Liver (tissue), 9 donors: ENCODE measurements around the gene IRS1. TPM values are rescaled to one million over a fixed set of nuclear protein-coding genes. Genes with fewer than 3 reads are reported as not detected.

Experiments
- DNase-seq: peaks from one replicate; pipeline ENCODE4 v3.0.0-alpha.2; 2017; ENCODE audit warnings: low spot score
- H3K27ac ChIP-seq, 2 donors: one replicate each; pipeline ENCODE4 v1.7.0; 2013; ENCODE audit warnings: inconsistent platforms in 2 of 2, low read length in 2 of 2, control low read depth in 1 of 2, low read depth in 1 of 2, mild to moderate bottlenecking in 1 of 2
- H3K27me3 ChIP-seq, 4 donors: one replicate each; pipeline versions ENCODE4 v1.6.1 to v1.7.0; 2013; ENCODE audit warnings: low read length in 3 of 4, inconsistent platforms in 1 of 4, mild to moderate bottlenecking in 1 of 4, moderate library complexity in 1 of 4; ENCODE audit not compliant: control insufficient read depth in 4 of 4, insufficient read depth in 4 of 4
- H3K36me3 ChIP-seq, 4 donors: one replicate each; pipeline versions ENCODE4 v1.6.1 to v1.7.0; 2013; ENCODE audit warnings: low read length in 3 of 4, mild to moderate bottlenecking in 3 of 4, low read depth in 1 of 4, moderate library complexity in 1 of 4; ENCODE audit not compliant: control insufficient read depth in 4 of 4, insufficient read depth in 3 of 4
- H3K4me1 ChIP-seq, 4 donors: one replicate each; pipeline versions ENCODE4 v1.6.1 to v1.7.0; 2013; ENCODE audit warnings: low read length in 3 of 4, mild to moderate bottlenecking in 3 of 4, moderate library complexity in 1 of 4; ENCODE audit not compliant: control insufficient read depth in 4 of 4, insufficient read depth in 4 of 4
- H3K4me3 ChIP-seq, 3 donors: one replicate each; pipeline versions ENCODE4 v1.6.1 to v1.7.0; 2013; ENCODE audit warnings: low read length in 3 of 3, control low read depth in 1 of 3, low read depth in 1 of 3, mild to moderate bottlenecking in 1 of 3
- H3K9ac ChIP-seq, 2 donors: one replicate each; pipeline ENCODE4 v1.7.0; 2013; ENCODE audit warnings: low read length in 2 of 2, mild to moderate bottlenecking in 2 of 2, moderate library complexity in 2 of 2, control low read depth in 1 of 2, low read depth in 1 of 2
- H3K9me3 ChIP-seq, 4 donors: one replicate each; pipeline versions ENCODE4 v1.6.1 to v1.7.0; 2013; ENCODE audit warnings: low read length in 3 of 4; ENCODE audit not compliant: control insufficient read depth in 4 of 4
- ATF3 ChIP-seq: IDR thresholded peaks from 2 replicates; pipeline ENCODE4 v1.6.1; 2016; ENCODE audit warnings: antibody characterized with exemption
- CTCF ChIP-seq: fragments of 150-350 bp; IDR thresholded peaks from 2 replicates; pipeline ENCODE4 v1.5.1; 2017; ENCODE audit warnings: improper control_type of control experiment, low read depth, low read length; ENCODE audit not compliant: missing input control
- EGR1 ChIP-seq, 2 donors: IDR thresholded peaks; 2 replicates each; pipeline ENCODE4 v1.6.1; 2016 to 2018; ENCODE audit warnings: antibody characterized with exemption in 2 of 2, low read depth in 2 of 2
- FOXA1 ChIP-seq: IDR thresholded peaks from 2 replicates; pipeline ENCODE4 v1.6.1; 2016; ENCODE audit warnings: antibody characterized with exemption
- FOXA2 ChIP-seq: IDR thresholded peaks from 2 replicates; pipeline ENCODE4 v1.6.1; 2016; ENCODE audit warnings: antibody characterized with exemption
- GABPA ChIP-seq, 2 donors: IDR thresholded peaks in 1 of 2; conservative IDR thresholded peaks in 1 of 2; 2 replicates each; pipeline ENCODE4 v1.6.1; 2016; ENCODE audit warnings: antibody characterized with exemption in 2 of 2, mild to moderate bottlenecking in 1 of 2, moderate library complexity in 1 of 2
- HNF4A ChIP-seq, 2 donors: conservative IDR thresholded peaks; 2 replicates each; pipeline ENCODE4 v1.6.1; 2016; ENCODE audit warnings: antibody characterized with exemption in 2 of 2, mild to moderate bottlenecking in 2 of 2
- HNF4G ChIP-seq: IDR thresholded peaks from 2 replicates; pipeline ENCODE4 v1.6.1; 2016; ENCODE audit warnings: antibody characterized with exemption
- JUND ChIP-seq, 2 donors: IDR thresholded peaks; 2 replicates each; pipeline ENCODE4 v1.6.1; 2016; ENCODE audit warnings: antibody characterized with exemption in 2 of 2
- NR2F2 ChIP-seq: IDR thresholded peaks from 2 replicates; pipeline ENCODE4 v1.6.1; 2016; ENCODE audit warnings: antibody characterized with exemption
- RAD21 ChIP-seq, 2 donors: IDR thresholded peaks; 2 replicates each; pipeline ENCODE4 v1.6.1; 2016; ENCODE audit warnings: antibody characterized with exemption in 2 of 2, mild to moderate bottlenecking in 2 of 2
- RXRA ChIP-seq, 2 donors: IDR thresholded peaks; 2 replicates each; pipeline ENCODE4 v1.6.1; 2017 to 2018; ENCODE audit warnings: antibody characterized with exemption in 2 of 2, mild to moderate bottlenecking in 1 of 2
- SP1 ChIP-seq: IDR thresholded peaks from 2 replicates; pipeline ENCODE4 v1.6.1; 2018; ENCODE audit warnings: antibody characterized with exemption, mild to moderate bottlenecking
- TAF1 ChIP-seq: conservative IDR thresholded peaks from 2 replicates; pipeline ENCODE4 v1.6.1; 2016; ENCODE audit warnings: antibody characterized with exemption, mild to moderate bottlenecking
- YY1 ChIP-seq: IDR thresholded peaks from 2 replicates; pipeline ENCODE4 v1.6.1; 2016; ENCODE audit warnings: antibody characterized with exemption, mild to moderate bottlenecking
- whole genome bisulfite sequencing: extraction: QIAGEN DNeasy Blood & Tissue Kit; methylation state at CpG from one replicate; pipeline ENCODE4 v1.1.7; 2013; 5-methylcytosine and 5-hydroxymethylcytosine counted together
- polyA plus RNA-seq, 2 donors: library from polyadenylated mRNA; stranded (reverse) in 1 of 2; unstranded in 1 of 2; fragments of 200-250 nt in 1 of 2; fragments of >200 nt in 1 of 2; fragmentation: Nextera tagmentation in 1 of 2; extraction: Ambion mirVana in 1 of 2; gene quantifications; one replicate each; pipeline versions ENCODE4 v1.2.1 to v1.2.3, GENCODE V29; 2013 to 2015
- total RNA-seq, 2 donors: library from RNA; depleted of rRNA; stranded (reverse); fragments of >200 nt; gene quantifications; one replicate each; pipeline ENCODE4 v1.2.3, GENCODE V29; 2014
- TF ChIP-seq, protein P1 (sequence below): IDR thresholded peaks from 2 replicates; pipeline ENCODE4 v1.6.1; 2016; ENCODE audit warnings: antibody characterized with exemption
- TF ChIP-seq, protein P2 (sequence below): IDR thresholded peaks from 2 replicates; pipeline ENCODE4 v1.6.1; 2016; ENCODE audit warnings: antibody characterized with exemption
- TF ChIP-seq, protein P3 (sequence below): IDR thresholded peaks from 2 replicates; pipeline ENCODE4 v1.6.1; 2016; ENCODE audit warnings: antibody characterized with exemption, mild to moderate bottlenecking
- donor health status: healthy.
- donor health status: healthy.
- donor health status: healthy.
- donor health status: healthy.
- donor health status: healthy.

The IRS1 gene
- total and polyA plus RNA-seq, 4 donors = 7.4 to 11.6 (median 8.6) TPM

- TF ChIP-seq, protein P1, sequence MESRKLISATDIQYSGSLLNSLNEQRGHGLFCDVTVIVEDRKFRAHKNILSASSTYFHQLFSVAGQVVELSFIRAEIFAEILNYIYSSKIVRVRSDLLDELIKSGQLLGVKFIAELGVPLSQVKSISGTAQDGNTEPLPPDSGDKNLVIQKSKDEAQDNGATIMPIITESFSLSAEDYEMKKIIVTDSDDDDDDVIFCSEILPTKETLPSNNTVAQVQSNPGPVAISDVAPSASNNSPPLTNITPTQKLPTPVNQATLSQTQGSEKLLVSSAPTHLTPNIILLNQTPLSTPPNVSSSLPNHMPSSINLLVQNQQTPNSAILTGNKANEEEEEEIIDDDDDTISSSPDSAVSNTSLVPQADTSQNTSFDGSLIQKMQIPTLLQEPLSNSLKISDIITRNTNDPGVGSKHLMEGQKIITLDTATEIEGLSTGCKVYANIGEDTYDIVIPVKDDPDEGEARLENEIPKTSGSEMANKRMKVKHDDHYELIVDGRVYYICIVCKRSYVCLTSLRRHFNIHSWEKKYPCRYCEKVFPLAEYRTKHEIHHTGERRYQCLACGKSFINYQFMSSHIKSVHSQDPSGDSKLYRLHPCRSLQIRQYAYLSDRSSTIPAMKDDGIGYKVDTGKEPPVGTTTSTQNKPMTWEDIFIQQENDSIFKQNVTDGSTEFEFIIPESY = no peak
- no peak for TF ChIP-seq HNF4G
- no peak for TF ChIP-seq ATF3
- no peak for TF ChIP-seq YY1
- TF ChIP-seq JUND (IDR thresholded peaks at IDR 0.05) = no peak
- no peak for TF ChIP-seq NR2F2
- TF ChIP-seq EGR1 (IDR thresholded peaks at IDR 0.05; ENCODE audit: low read depth in 2 of 2) = no peak
- TF ChIP-seq TAF1 = no peak
- TF ChIP-seq, protein P2, sequence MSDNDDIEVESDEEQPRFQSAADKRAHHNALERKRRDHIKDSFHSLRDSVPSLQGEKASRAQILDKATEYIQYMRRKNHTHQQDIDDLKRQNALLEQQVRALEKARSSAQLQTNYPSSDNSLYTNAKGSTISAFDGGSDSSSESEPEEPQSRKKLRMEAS = no peak
- TF ChIP-seq SP1 = no peak
- TF ChIP-seq RAD21 (IDR thresholded peaks at IDR 0.05) = no peak
Measured at GRCh38 chr2:226773291-226773690, 26.3 kb downstream of the IRS1 start (continued).

DNA sequence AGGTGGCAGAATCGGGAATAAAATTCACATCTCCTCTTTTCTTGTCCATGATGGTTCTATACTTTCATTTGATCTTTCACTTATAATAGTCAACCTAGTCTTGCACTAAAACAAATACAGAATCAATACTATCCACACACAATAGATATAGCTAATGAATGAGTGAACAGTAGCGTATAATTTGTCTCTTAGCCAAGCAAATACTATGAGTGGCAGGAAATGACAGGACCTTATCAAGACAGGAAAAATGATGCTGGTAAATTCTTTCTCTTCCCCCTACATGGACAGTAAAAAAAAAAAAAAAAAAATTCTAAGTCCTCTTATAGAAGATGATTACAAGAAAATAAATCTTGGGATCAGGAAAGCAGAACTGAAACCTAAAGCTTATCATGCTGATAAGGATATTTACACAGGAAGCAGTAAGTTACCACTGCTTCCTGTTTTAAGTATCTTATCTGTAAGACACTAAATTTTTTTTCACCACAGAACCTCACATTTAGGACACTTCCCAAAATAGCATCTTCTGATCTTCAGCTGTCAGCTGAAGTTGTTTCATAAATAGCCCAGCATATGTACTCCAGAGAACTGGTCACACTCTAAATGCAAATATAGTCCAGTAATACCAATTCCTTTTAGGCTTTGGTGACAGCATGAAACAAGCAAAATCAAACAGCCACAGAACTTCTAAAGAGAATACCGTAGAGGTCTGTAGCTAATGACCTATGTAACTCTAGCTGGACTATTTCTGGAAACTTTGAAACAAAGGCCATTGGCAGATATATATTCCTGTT, 27.0 kb downstream of the IRS1 start:
- H3K9ac ChIP-seq = peak overlapping the region in 1 of 2 donors; percentile 47
- H3K27ac ChIP-seq = peak overlapping the region; percentile 59 to 74

More for the DNA sequence above, 27.0 kb downstream of the IRS1 start:
- Histone ChIP-seq H3K4me1 (peaks cover 3 to 37% (median 25%) of the 10 kb centered on the region in 4 donors), H3K9me3 (no peaks in the 10 kb centered on the region), H3K27me3 (no peaks in the 10 kb centered on the region), H3K36me3 (peaks cover 0 to 12% (median 7%) of the 10 kb centered on the region in 4 donors), H3K4me3 (no peak overlapping the region)
- no peak for DNase-seq
- 18% methylated on average over 3 of the region's 3 CpGs for WGBS
- TF ChIP-seq HNF4A (conservative IDR thresholded peaks at IDR 0.05) (peak; percentile 34 to 36), EGR1 (IDR thresholded peaks at IDR 0.05; ENCODE audit: low read depth in 2 of 2) (no peak), FOXA1 (no peak), CTCF (no peak), SP1 (no peak), YY1 (peak; percentile 25), JUND (IDR thresholded peaks at IDR 0.05) (no peak), RXRA (IDR thresholded peaks at IDR 0.05) (no peak), TAF1 (no peak), HNF4G (no peak), RAD21 (IDR thresholded peaks at IDR 0.05) (peak; percentile 5 to 25), NR2F2 (peak; percentile 53), GABPA (IDR thresholded peaks at IDR 0.05 in 1 of 2, conservative IDR thresholded peaks at IDR 0.05 in 1 of 2) (peak; percentile 37 to 49), ATF3 (no peak), FOXA2 (peak; percentile 8)
- TF ChIP-seq, protein P3, sequence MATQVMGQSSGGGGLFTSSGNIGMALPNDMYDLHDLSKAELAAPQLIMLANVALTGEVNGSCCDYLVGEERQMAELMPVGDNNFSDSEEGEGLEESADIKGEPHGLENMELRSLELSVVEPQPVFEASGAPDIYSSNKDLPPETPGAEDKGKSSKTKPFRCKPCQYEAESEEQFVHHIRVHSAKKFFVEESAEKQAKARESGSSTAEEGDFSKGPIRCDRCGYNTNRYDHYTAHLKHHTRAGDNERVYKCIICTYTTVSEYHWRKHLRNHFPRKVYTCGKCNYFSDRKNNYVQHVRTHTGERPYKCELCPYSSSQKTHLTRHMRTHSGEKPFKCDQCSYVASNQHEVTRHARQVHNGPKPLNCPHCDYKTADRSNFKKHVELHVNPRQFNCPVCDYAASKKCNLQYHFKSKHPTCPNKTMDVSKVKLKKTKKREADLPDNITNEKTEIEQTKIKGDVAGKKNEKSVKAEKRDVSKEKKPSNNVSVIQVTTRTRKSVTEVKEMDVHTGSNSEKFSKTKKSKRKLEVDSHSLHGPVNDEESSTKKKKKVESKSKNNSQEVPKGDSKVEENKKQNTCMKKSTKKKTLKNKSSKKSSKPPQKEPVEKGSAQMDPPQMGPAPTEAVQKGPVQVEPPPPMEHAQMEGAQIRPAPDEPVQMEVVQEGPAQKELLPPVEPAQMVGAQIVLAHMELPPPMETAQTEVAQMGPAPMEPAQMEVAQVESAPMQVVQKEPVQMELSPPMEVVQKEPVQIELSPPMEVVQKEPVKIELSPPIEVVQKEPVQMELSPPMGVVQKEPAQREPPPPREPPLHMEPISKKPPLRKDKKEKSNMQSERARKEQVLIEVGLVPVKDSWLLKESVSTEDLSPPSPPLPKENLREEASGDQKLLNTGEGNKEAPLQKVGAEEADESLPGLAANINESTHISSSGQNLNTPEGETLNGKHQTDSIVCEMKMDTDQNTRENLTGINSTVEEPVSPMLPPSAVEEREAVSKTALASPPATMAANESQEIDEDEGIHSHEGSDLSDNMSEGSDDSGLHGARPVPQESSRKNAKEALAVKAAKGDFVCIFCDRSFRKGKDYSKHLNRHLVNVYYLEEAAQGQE = no peak
- TF ChIP-seq, protein P1 = no peak
- TF ChIP-seq, protein P2 = no peak
